NCI-H2196 (cell line): ENCODE results near the gene EEA1.
"Not testable (repeated sequence)": the region's sequence is repeated elsewhere in the genome, so short reads cannot be mapped to it uniquely, and the experiment has no call there.

Source experiments
- DNase-seq: peaks from one replicate; lab custom pipeline; 2025; ENCODE audit not compliant: unreplicated experiment; lab: John Stamatoyannopoulos, UW

EEA1 gene

GRCh38 chr12:92928962-92929915, at the start of gene EEA1:
EEA1 (minus strand) TSS chr12:92929295; CDS start chr12:92929066, 229 bp downstream.
- peak; percentile 96 for DNase-seq

DNA sequence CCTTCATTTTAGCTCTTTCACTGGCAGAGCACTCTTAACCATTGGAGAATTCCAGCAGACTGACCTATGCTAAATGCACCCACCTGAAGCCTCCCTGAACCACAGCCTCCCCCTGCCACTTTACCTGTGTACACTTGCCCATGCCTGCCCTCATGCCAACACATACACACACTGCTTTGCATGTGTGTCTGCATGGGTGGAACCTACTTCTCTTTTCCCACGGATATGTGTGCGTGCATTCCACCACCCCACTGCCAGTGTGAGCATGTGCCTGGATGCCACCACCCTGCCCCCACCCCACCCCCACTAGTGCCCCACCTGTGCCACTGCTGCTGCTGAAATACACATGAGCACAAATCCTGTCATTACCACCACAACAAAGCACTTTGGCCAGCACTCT, 49.5 kb upstream of the EEA1 start:
- DNase-seq, result no peak

DNA sequence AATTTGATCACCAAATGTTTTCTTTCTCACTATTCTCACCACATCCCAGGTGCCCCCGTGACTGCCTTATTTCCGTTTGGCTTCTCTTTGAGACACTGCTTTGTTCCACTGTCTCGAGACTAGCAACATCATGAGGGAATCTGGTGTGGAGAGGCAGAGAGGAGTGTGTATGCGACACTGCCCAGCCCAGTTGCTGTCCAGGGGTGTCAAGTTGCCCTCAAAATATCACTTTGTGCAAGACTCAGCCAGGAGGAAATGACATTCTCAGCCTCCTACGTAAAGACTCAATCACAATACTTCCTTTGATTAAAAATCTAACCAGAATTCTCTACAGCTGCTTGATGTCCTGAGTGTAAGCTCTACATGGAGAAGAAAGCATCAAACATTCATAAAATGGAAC, 48.2 kb upstream of the EEA1 start:
- DNase-seq, result no peak

DNA sequence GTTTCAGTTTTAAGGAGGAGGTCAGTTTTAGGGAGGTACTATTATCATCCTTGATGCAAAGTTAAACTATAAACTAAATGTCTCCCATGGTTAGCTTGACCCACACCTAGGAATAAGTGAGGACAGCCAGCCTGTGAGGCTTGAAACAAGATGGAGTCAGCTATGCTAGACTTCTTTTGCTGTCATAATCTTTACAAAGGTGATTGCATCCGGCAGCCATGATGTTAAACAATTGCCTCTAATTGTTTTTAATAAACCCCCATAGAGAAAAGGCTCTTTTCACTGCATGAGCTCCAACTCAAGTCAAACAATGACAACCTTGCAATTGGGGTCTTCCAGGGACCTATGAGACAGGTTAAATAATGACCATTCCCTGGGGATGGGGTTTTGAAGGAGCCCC, 45.7 kb upstream of the EEA1 start:
- DNase-seq, result no peak

GRCh38 chr12:92973614-92974013, 44.5 kb upstream of the EEA1 start:
- no peak for DNase-seq

- no peak for DNase-seq
These were observed 42.9 kb upstream of the EEA1 start for GRCh38 chr12:92971859-92972524.

GRCh38 chr12:92968176-92968813, 39.2 kb upstream of the EEA1 start:
- DNase-seq, result no peak

DNA sequence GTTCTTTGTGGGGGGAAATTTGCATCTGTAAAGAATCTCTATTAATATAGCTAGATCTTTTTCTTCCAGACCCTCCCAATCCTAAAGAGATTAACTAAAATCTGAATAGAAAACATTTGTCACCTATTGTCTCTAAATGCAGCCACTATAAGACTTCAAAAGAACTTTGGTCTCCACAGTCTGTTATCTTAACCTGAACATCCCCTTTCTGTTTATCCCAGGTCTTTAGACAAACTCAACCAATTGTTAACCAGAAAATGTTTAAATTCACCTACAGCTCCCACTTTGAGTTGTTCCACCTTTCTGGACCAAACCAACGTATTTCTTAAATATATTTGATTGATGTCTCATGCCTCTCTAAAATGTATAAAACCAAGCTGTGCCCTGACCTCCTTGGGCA, 35.3 kb upstream of the EEA1 start:
- DNase-seq, result not testable (repeated sequence)

DNA sequence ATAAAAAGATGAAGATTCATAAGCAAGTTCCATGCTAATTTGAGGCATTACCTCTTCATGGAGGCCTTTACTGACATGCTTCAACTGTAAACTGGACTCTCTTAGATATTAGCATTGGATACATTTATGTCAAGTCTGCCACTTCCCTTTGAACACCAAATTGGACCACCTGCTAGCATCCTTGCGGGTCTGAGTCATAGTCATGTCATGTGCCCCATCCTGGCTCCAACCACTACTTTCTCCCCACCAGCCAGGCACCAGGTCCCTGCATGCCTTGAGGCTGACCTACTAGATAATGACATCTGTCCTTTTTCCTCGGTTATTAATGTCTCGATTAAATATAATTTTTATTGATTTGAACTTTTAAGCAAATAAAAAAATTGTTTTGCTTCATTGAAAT, 32.9 kb upstream of the EEA1 start:
- no peak for DNase-seq

GRCh38 chr12:92955997-92956663, 27.0 kb upstream of the EEA1 start:
- no peak for DNase-seq

- DNase-seq, result no peak
These were observed 24.7 kb upstream of the EEA1 start for GRCh38 chr12:92953747-92954146.

DNA sequence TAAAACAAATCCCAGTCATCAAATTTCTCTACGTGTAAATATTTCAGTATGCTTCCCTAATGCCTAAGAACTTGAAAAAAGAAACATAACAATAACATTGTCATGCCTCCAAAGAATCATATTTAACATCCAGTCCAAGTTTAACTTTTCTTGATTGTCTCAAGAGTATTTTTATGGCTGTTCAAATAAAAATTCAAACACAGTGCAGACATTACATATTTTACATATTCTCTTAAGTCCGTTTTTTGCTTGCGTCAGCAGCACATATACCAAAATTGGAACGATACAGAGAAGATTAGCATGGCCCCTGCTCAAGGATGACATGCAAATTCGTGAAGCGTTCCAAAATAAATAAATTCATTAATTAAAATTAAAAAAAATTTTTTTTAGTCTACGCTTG, 23.3 kb upstream of the EEA1 start:
- DNase-seq, result no peak

- DNase-seq, result no peak
These were observed 21.9 kb upstream of the EEA1 start for GRCh38 chr12:92951006-92951405.

DNA sequence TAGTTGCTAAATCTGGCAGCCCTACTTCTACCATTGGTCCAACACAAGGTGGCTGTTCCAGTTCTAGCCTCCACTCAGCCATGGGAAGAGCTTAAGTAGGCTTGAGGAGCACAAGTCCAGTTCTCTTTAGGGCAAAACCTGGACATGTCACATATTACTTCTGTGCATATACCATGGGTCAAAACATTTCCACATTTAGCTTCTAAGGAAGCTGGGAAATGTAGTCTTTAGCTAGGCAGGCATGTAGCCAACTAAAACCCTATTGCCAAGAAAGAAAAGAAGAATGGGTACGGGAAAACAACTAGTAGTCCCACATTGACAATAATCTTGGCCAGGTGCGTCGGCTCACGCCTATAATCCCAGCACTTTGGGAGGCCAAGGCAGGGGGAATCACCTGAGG, 20.9 kb upstream of the EEA1 start:
- DNase-seq, result no peak

DNA sequence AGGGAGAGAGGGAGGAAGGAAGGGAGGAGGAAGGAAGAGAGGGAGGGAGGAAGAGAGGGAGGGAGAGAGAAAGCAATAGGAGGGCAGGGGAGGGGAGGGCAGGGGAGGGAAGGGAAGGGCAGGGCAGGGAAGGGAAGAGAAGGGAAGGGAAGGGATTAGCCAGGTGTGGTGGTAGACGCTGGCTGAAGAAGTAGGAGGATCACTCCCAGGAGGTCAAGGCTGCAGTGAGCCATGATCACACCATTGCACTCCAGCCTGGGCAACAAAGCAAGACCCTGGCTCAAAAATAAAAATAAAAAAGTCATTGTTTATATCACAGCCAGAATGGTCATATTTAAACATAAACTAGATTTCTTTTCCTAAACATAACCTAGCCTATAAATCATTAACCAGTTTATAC, 20.4 kb upstream of the EEA1 start:
- DNase-seq, result no peak

DNA sequence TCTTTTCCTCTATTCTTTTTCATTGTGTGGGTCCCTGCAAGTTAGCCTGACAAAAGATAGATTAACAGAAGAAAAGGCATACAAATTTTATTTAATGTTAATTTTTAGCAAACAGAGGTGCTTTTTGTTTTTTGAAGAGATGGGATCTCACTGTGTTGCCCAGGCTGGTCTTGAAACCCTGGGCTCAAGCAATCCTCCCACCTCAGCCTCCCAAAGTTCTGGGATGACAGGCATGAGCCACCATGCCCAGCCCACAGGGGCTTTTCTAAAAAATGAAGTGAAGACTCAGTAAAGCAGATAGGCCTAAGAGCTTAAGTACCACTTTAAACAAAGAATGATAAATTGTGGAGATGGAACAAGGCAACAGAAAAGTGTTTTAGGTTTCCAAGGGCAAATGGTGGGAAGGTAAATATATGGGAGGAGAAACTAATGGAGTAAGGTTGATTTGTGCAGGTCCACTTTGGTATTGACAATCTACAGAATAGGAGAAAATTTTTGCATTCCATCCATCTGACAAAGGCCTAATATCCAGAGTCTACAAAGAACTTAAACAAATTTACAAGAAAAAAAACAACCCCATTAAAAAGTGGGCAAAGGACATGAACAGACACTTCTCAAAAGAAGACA, 18.6 kb upstream of the EEA1 start:
- DNase-seq, result no peak

- DNase-seq, result no peak
These were observed 16.6 kb upstream of the EEA1 start for GRCh38 chr12:92945659-92946220.

DNA sequence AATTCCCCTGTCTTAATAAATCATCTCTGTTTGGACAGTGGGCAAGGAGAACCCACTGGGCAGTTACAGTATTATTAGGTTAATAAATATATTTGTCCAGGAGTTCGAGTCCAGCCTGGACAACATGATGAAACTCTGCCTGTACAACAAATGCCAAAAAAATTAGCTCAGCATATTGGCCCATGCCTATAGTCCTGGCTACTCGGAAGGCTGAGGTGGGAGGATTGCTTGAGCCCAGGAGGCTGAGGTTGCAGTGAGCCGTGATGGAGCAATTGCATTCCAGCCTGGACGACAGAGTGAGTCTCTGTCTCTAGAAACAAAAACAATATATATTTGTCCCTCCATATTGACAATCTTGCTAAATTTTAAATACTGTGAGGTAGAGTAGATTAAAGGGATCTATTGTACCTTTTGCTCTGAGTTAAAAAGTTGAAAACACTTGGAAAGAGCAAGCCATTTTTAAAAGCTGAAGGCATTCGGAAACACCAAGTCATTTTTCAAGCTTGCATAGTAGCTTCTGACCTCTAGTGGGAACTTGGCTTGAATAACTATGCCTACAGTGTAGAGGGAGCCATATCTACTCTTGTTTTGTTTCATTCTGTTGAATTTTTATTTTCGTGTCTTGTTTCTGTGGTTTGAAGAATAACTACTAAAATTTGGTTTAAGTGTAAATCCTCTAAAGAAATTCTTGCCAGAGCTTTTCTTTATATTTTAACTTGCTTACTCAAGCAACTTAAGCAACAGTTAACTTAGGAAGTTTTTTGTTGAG, 14.6 kb upstream of the EEA1 start:
- no peak for DNase-seq

- DNase-seq, result no peak
These were observed 13.8 kb upstream of the EEA1 start for GRCh38 chr12:92942905-92943304.

- no peak for DNase-seq
These were observed 10.0 kb upstream of the EEA1 start for GRCh38 chr12:92939116-92939515.
